ENCODE data around the gene LIMK2. TPM values are rescaled to one million over a fixed set of nuclear protein-coding genes. Genes with fewer than 3 reads are reported as not detected.
A peak's percentile ranks its signal among the peaks of the same experiment; 100 is the strongest.

LIMK2 gene
- total RNA-seq, 2 experiments from 2014 or later = 23.2 to 25.5 TPM

DNA sequence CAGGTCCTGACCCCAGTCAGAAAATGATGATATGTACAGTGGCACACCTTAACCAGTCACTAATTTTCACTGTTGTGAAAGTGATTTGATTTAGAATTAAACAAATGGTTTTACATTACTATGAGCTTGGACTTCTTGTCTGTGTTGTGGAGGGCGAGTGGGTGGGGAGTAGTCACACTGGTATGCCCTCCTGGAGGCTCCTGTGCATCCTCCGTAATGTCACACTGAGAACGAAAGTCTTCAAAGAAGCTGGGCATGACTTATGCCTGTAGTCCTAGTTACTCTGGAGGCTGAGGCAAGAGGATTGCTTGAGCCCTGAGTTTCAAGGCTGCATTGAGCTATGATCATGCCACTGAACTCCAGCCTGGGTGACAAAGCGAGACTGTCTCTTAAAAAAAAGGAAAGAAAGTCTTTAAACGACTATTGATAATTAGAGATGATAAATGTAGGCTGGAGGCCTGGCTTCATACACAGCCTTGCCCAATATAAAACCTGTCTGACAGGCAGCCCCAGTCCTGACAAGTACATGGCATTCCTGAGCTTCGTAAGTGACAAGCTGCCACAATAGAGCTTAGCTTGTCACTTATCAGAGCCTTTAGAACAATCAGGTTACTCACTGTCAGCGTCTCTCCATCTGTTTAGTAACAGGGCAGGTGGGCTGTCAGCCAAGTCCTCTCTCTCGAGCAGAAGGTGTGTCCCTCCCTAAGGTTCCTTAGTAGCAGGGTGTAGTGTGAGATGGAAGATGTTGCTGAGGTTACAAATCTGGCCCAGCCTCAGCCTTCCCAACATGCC, 5.0 kb upstream of the LIMK2 start:
- intact Hi-C loops (cut with micrococcal nuclease) = no loop called here
- no peaks in the 10 kb centered on the region for H3K9me3 Mint-ChIP-seq
- no peak for ATAC-seq
- ChIA-PET POLR2A (interaction anchor here (1.2 kb wide), 2 partner anchors 12 to 30 kb away, joined by 3 read pairs; no protein-coding TSS in a partner anchor), CTCF (interaction anchor here (1.2 to 1.4 kb wide), 2 partner anchors 66 to 90 kb away, joined by 3 to 4 read pairs; no protein-coding TSS in a partner anchor)
- peaks cover 4% of the 10 kb centered on the region for H3K36me3 Mint-ChIP-seq (ENCODE audit: low read depth)
- TF ChIP-seq, protein P1, sequence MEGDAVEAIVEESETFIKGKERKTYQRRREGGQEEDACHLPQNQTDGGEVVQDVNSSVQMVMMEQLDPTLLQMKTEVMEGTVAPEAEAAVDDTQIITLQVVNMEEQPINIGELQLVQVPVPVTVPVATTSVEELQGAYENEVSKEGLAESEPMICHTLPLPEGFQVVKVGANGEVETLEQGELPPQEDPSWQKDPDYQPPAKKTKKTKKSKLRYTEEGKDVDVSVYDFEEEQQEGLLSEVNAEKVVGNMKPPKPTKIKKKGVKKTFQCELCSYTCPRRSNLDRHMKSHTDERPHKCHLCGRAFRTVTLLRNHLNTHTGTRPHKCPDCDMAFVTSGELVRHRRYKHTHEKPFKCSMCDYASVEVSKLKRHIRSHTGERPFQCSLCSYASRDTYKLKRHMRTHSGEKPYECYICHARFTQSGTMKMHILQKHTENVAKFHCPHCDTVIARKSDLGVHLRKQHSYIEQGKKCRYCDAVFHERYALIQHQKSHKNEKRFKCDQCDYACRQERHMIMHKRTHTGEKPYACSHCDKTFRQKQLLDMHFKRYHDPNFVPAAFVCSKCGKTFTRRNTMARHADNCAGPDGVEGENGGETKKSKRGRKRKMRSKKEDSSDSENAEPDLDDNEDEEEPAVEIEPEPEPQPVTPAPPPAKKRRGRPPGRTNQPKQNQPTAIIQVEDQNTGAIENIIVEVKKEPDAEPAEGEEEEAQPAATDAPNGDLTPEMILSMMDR (IDR thresholded peaks at IDR 0.05) = no peak
- no peak overlapping the region for H3K4me3 Mint-ChIP-seq
- H3K4me1 Mint-ChIP-seq (ENCODE audit: low read depth) = peaks cover 19% of the 10 kb centered on the region
- H3K27me3 Mint-ChIP-seq = no peaks in the 10 kb centered on the region
- peak overlapping the region; percentile 7 for H3K27ac Mint-ChIP-seq
- DNase-seq = peak; percentile 25

DNA sequence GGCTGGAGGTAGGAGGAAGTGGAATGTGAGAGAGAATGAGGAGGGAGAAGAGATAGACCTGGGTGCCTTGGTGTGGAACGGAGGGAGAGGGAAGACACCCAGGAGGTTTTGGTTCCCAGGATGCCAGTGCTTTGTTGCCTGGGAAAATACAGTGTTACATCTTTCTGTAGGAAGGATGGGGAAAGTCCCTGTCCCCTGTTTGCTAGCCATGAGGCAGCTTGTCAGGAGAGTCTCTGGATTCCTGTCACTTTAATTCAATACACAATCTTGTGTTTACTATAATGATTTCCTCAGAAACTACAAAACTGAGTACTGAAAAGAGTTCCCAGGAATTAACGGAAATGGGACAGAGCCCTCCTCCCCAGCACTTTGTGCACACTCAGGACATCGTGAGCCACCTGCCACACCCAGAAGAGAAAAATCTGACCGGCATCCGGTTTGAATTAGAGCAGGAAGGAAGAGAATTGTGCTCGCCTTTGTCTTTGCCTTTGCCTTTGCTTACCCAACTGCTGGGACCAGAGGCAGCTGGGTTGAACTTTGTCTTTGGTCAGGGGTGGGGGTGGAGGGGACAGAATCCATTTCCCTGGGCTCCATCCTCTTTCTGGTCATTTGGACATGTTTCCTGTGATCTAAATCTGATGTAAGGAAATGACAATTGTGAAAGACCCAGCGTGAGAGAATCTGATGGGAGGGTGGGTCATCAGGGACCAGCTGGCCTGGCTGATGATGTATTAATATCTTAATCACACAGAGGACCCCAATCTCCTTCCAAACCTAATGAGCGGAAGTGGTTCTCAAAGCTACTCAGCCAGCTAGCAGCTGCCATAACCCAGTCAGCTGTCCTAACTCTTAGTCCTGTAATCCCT, 1.3 kb upstream of the LIMK2 start:
- DNase-seq = peak; percentile 18
- POLR2A ChIA-PET = interaction anchor here (0.6 to 3.4 kb wide), 9 partner anchors 10 to 422 kb away, joined by 3 to 12 read pairs (median 5); partner anchors contain the start of gene RNF185
- peak overlapping the region; percentile 82 for H3K4me3 Mint-ChIP-seq
- H3K27ac Mint-ChIP-seq = peak overlapping the region; percentile 82
- CTCF ChIA-PET = interaction anchor here (0.7 to 5.7 kb wide), 24 partner anchors 9 to 136 kb away, joined by 3 to 51 read pairs (median 4); partner anchors contain the start of genes PIK3IP1, RNF185 and SELENOM
- no peaks in the 10 kb centered on the region for H3K36me3 Mint-ChIP-seq (ENCODE audit: low read depth)
- no peak for ATAC-seq
- H3K27me3 Mint-ChIP-seq = no peaks in the 10 kb centered on the region
- peaks cover 31% of the 10 kb centered on the region for H3K4me1 Mint-ChIP-seq (ENCODE audit: low read depth)
- H3K9me3 Mint-ChIP-seq = no peaks in the 10 kb centered on the region
- TF ChIP-seq, protein P1 (IDR thresholded peaks at IDR 0.05) = no peak
- intact Hi-C loops (cut with micrococcal nuclease) = loop anchor here (5.0 kb wide), 2 partner anchors 82 to 102 kb away; partner anchors contain the start of gene PIK3IP1

DNA sequence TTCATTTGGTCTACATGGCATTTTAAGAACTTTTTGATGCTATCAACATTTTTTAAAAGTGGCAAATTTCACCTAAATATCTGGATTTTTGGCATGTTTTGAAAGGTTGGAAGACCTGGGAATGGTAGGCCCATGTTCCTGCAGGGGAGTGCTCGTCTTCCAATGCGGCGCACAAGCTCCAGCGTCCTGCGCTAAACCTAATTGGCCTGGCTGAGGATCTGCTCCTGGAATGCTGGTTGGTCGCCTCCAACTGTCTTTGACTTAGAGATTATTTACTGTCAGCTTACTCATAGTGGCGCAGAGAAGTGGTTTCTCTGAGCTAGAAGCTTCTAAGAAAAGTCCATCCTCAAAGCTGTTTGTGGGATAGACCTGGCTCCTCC, 626 bp upstream of the LIMK2 start:
- ChIA-PET CTCF (interaction anchor here (0.7 to 5.7 kb wide), 24 partner anchors 10 to 135 kb away, joined by 3 to 51 read pairs (median 4); partner anchors contain the start of genes PIK3IP1, RNF185, SELENOM and SMTN), POLR2A (interaction anchor here (0.6 to 3.4 kb wide), 11 partner anchors 10 to 423 kb away, joined by 3 to 12 read pairs (median 5); partner anchors contain the start of gene RNF185)
- TF ChIP-seq, protein P1 (IDR thresholded peaks at IDR 0.05) = no peak
- DNase-seq = no peak
- Mint-ChIP-seq H3K9me3 (no peaks in the 10 kb centered on the region), H3K36me3 (ENCODE audit: low read depth) (no peaks in the 10 kb centered on the region), H3K4me3 (peak overlapping the region; percentile 82), H3K27ac (peak overlapping the region; percentile 82), H3K27me3 (no peaks in the 10 kb centered on the region), H3K4me1 (ENCODE audit: low read depth) (peaks cover 36% of the 10 kb centered on the region)
- ATAC-seq = no peak
- intact Hi-C loops (cut with micrococcal nuclease) = loop anchor here (5.0 kb wide), 2 partner anchors 81 to 101 kb away; partner anchors contain the start of gene PIK3IP1

DNA sequence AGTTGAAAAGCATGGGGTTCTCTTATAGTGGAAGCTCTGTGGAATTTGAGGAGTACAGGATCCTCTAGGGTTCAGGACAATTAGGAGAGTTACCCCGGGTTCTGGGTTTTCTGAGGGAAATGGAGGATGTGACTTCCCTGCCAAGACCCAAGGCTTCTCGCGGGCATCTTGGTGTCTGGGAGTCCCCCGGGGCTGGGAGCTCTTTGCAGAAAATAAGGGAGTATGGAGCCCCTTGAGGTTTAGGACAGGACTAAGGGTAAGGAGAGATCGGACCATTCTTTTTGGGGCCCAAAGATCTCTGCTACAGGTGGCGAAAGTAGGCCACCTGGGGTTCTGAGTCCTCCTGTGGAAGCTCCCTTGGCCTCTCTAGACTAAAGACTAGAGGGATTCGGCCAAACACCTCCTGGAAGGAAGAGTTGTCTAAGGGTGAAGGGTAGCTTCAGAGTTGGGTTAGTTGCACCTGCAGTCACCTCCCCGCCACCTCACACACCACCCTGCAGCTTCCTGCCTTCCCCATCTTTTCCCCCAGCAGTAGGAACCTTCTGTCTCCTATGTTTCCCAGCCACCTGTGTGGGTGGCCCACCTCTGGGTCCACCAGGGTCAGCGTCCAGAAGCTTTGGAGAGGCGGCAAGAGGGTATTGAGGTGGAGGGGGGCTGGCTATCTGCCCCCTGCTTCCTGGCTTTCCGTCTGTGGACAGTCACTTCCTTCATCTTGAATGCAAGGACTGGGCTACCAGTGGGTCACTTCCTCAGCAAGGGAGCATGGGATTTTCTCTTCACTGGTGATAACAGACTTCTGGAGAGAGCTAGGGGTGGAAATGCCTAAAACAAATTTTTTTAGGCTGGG, 908 bp downstream of the LIMK2 start:
- intact Hi-C loops (cut with micrococcal nuclease) = loop anchor here (5.0 kb wide), 2 partner anchors 79 to 99 kb away; partner anchors contain the start of gene PIK3IP1
- peak overlapping the region; percentile 73 for H3K27ac Mint-ChIP-seq
- no peak for ATAC-seq
- H3K4me1 Mint-ChIP-seq (ENCODE audit: low read depth) = peaks cover 40% of the 10 kb centered on the region
- peak overlapping the region; percentile 82 for H3K4me3 Mint-ChIP-seq
- TF ChIP-seq, protein P1 (IDR thresholded peaks at IDR 0.05) = no peak
- POLR2A ChIA-PET = interaction anchor here (0.8 to 3.4 kb wide), 16 partner anchors 12 to 134 kb away, joined by 3 to 12 read pairs (median 4); partner anchors contain the start of genes PIK3IP1 and RNF185
- peak; percentile 11 for DNase-seq
- no peaks in the 10 kb centered on the region for H3K9me3 Mint-ChIP-seq
- CTCF ChIA-PET = interaction anchor here (0.6 to 5.7 kb wide), 23 partner anchors 12 to 248 kb away, joined by 3 to 51 read pairs (median 5); partner anchors contain the start of genes PIK3IP1, SELENOM and SMTN
- H3K36me3 Mint-ChIP-seq (ENCODE audit: low read depth) = no peaks in the 10 kb centered on the region
- H3K27me3 Mint-ChIP-seq = no peaks in the 10 kb centered on the region
